GM18519 (cell line): Measurements from ENCODE around the gene ZNF677.
"Not testable (repeated sequence)": the region's sequence is repeated elsewhere in the genome, so short reads cannot be mapped to it uniquely, and the experiment has no call there.

Source experiments
- ATAC-seq: cut with Tn5 transposase; IDR thresholded peaks from one replicate; pipeline ENCODE4 v1.9.1; 2021; ENCODE audit warnings: mild to moderate bottlenecking, moderate library complexity; ENCODE audit not compliant: unreplicated experiment, low FRiP score

ZNF677 gene

DNA sequence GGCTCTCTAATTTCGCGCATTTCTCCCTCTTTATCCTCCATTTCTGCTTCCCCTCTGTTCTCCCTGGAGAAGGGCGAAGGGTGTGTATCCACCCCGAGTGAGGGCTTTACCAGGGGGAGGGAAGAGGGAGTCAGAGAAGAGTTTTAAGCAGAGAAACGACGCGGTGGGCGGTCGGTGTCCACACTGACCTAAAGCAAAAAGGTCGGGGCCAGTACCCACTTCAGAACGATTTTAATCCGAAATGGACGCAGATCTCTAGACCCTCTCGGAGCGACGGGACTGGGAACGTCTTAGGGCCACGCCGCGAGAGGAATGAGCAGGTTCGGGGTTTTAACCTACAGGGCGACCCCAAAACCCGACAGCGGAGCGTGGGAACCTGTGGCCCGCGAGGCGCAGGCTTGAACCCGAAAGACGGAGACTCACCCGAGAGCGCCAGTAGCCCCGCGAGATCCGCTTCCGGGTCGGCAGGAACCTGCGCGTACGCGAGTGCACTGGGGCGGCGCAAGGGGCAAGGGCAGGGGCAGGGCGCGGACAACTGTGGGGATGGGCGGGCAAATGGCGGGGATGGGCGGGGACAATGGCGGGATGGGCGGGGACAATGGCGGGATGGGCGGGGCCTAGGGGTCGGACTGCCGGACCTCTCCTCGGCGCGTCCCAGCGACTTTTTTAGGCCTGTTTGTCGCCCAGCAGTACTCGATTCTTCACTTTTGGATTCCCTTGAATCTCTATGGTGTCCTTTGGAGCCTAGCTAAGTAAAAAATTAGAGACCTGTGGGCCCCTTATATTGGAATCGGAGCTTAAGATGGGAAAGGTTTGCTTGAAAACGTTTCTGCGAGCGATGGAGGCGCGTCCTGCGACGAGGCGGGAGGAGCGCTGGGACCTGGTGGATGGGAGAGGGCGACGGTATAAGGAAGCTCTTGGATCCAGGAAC, at the start of gene ZNF677:
Gene ZNF677 (minus strand): TSS at position 463 of the 931 bp plus-strand sequence. CDS start 3,323 bp downstream, outside the sequence.
- ATAC-seq, result no peak

DNA sequence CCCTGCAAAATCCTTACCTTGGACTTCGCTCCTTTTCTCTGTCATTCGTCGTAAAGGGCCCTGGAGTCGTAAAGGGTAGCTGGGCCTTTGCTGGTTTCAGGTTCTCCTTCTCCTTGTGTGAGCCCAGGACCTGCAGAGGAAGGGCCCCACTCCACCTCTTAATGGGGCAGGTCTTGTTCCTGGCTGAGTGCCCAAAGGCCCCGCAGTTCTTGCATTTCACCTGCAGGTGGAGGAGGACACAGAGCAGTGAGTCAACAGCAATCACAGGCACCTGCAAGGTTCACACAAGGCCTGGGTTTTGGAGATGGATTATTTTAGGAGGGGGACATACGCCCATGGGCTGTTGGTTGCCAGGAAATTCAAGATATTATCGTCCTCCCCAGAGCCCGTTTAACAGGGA, 46.7 kb upstream of the ZNF677 start:
- ATAC-seq, result not testable (repeated sequence)

DNA sequence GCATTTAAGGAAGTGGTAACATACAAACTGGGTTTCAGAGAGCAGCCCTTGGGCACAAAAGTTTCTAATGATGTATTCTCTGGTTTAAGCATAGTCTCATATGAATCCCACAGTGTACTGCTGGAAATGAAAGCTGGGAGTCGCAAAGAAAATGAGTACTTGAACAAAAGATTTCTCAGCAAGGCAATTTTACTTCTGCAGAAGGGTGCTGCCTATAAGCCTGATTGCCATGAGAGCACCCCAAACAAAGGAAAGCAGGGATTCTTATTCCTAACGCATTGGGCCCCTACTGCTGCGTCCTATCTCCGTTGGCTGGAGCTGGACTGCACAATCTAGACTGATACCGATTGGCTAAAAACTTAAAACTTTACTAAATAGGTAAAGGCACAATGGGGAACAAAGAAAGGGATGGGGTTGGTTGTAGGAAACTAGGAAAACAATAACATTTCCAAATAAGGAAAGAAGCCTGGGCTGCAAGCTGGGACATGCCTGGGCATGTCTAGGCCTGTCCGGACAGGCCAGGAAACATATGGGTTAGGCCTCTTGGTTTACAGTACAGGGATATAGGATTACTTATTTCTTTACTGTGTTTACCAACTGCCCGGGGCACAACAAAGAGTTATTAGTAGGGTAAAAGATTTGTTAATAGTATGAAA, 40.2 kb upstream of the ZNF677 start:
- ATAC-seq, result no peak

DNA sequence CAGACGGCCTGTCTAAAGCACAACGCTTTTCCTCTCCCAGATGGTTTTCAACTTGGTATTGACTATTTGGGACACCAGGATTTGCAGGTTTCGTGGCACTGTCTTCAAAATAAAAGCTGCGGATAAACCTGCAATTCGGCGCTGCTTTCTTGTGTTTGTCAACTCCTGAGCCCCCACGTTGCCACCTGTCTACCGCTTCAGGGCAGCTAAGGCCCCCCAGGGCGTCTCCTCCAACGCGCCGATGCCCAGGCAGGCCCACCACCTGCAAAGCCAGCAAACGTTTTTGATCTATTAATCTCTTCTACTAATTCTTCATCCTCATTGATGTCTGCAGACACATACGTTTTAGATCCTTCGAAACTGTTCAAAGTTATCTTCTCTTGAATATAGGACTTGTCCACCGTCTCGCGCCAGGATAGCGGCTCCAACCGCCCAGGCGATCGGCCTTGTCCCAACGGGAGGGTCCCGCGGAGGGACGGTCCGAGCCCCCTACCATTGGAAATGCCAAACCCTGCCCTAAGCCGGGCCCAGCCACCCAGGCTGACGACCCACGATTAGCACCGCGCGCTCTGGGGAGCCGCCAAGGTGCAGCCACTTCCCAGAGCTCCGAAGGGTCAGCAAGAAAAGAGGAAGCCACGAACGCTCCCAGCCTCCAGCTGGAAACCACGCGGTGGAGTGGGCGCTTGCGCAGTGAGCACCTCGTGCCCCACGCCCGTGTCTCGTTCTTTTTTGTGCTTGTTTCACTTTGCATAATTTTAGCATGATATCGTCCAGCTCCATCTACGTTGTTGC, 36.3 kb upstream of the ZNF677 start:
- ATAC-seq, result no peak

DNA sequence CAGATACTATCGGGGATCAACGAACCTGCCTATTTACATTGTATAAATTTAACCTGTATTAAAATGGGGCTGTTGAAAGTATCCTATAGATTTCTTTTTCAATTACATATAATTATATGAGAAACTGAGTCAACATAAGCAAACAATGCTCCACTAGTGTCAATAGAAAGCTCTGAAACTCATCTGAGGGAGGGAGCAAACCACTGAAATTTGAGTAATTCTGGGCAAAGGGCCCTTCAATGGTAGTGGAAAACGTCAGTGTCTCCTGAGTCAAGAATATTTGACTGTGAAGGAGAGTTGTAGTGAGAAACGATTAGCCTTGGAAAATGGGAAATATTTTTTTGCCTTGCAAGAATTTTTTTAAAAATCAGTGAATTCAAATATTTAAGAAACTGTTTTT, 30.4 kb upstream of the ZNF677 start:
- no peak for ATAC-seq

DNA sequence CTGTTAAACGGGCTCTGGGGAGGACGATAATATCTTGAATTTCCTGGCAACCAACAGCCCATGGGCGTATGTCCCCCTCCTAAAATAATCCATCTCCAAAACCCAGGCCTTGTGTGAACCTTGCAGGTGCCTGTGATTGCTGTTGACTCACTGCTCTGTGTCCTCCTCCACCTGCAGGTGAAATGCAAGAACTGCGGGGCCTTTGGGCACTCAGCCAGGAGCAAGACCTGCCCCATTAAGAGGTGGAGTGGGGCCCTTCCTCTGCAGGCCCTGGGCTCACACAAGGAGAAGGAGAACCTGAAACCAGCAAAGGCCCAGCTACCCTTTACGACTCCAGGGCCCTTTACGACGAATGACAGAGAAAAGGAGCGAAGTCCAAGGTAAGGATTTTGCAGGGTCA, 27.3 kb upstream of the ZNF677 start:
- not testable (repeated sequence) for ATAC-seq

DNA sequence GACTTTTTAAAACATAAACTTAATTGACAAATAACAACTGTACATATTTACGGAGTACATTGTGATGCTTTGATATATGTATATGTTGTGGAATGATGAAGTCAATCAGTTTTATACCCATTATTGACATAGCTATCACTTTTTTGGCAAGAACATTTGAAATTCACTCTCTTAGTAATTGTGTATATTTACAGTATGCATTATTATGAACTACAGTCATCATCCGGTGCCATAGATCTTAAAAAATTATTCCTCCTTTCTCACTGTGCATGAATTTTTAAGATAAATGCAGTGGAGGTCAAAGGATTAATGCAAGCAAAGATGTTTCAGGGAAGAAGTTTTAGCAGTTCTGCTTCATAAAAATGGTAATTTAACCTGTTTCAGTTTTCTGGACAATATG, 20.8 kb upstream of the ZNF677 start:
- no peak for ATAC-seq

DNA sequence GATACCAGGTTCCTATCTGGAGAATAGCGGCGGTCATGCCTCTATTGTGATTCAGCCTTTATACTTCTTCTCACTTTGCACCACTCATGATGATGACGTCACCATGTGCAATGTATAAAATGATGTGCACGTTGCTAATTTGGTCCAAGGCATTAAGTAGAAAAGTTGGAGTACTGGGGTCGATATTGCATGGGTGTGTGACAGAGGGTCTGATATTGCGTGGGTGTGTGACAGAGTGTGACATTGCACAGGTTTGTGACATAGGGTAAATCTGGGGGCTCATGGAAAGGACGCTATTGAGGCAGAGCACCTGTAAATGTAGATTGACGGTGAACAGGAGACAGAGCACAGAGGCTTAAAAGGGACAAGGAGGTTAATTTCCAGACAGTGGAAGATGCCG, 17.4 kb upstream of the ZNF677 start:
- ATAC-seq, result no peak

DNA sequence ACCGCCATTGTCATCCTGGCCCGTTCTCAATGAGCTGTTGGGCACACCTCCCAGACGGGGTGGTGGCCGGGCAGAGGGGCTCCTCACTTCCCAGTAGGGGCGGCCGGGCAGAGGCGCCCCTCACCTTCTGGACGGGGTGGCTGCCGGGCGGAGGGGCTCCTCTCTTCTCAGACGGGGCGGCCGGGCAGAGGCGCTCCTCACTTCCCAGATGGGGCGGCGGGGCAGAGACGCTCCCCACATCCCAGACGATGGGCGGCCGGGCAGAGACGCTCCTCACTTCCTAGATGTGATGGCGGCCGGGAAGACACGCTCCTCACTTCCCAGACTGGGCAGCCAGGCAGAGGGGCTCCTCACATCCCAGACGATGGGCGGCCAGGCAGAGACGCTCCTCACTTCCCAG, 15.2 kb upstream of the ZNF677 start:
- ATAC-seq, result not testable (repeated sequence)

DNA sequence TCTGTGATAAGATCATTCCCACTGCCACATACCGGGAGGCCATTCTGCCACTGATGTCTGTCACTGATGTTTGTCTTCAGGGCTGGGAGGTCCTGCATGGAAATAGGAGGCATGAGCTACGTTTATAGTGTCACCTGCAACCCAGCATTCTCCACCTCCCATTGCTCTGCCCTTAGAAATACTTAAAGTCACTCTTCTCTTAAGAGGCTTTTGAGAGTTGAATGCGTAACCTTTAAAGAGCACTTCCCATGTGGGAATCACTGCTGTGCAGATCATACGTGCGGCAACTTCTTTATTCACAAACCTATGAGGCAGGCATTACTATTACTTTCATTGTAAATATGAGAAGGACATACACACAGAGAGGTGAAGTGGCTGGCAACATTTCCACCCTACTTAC, 12.9 kb upstream of the ZNF677 start, which contains the start of gene VN1R4:
Gene VN1R4 (minus strand): TSS at position 101 of the 400 bp plus-strand sequence. CDS start 58 bp downstream, at position 43.
- ATAC-seq, result not testable (repeated sequence)

DNA sequence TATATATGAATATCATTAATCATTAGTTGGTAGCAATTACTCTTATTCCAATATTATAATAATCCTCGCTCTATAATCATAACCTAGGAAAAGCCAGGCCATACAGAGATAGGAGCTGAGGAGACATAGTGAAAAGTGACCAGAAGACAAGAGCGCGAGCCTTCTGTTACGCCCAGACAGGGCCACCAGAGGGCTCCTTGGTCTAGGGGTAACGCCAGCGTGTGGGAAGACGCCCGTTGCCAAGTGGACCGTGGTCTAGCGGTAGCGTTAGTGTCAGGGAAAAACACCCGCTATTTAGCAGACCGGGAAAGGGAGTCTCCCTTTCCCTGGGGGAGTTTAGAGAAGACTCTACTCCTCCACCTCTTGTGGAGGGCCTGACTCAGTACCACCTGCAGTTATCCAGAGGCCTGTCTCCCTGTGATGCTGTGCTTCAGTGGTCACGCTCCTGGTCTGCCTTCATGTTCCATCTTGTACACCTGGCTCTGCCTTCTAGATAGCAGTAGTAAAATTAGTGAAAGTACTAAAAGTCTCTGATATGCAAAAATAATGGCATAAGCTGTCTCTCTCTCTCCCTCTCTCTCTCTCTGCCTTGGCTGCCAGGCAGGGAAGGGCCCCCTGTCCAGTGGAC, 3.2 kb upstream of the ZNF677 start, which contains the start of gene VN1R2:
Gene VN1R2 (plus strand): TSS at position 578 of the 628 bp plus-strand sequence. CDS start 84 bp downstream, outside the sequence.
- ATAC-seq, result not testable (repeated sequence)

DNA sequence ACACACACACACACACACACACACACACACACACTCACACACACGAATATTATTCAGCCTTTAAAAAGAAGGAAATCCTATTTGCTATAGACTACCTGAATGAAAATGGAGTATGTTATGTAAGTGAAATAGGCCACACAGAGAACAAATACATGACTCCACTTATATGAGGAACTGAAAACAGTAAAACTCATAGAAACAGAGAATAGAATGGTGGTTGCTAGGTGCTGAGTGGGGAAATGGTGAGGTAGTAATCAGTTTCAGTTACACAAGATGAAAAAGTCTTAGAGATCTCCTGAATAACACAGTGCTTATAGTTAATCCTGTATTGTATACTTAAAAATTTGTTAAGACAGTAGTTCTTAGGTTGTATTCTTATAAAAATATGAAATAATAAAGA, 8.2 kb downstream of the ZNF677 start:
- no peak for ATAC-seq

DNA sequence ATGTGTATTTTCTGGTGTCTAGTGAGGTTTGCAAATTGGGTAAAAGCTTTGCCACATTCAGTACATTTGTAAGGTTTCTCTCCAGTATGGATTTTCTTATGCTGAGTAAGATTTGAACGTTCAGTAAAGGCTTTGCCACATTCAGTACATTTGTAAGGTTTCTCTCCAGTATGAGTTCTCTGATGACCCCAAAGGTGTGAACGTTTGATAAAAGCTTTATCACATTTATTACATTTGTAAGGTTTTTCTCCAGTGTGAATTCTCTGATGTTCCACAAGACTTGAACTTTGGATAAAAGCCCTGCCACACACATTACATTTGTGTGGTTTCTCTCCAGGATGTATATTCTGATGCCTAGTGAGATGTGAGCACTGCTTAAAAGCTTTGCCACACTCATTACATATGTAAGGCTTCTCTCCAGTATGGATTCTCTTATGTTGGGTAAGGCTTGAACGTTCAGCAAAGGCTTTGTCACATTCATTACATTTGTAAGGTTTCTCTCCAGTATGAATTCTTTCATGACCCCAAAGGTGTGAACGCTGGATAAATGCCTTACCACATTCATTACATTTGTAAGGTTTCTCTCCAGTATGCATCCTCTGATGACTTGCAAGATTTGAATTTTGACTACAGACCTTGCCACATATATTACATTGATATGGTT, 17.4 kb downstream of the ZNF677 start:
- no peak for ATAC-seq

DNA sequence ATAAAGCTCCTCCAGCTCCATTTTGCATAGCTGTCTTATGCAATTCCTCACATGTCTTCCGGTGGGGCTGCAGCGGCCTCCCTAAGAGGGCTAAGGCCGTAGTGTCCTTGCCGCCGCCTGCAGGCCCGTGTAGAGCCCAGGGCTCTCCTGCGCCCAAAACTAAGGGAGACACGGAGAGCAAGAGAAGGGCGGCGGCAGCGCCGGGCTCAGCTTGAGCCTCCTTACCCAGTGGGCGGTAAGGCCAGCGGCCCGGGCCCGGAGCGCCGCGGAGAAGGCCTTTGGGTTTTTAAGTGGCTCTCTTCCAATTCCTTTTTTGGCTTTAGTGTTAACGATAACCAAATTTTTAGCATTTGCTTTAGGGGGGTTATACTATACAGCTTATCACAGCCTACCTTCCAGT, 30.1 kb downstream of the ZNF677 start:
- no peak for ATAC-seq

DNA sequence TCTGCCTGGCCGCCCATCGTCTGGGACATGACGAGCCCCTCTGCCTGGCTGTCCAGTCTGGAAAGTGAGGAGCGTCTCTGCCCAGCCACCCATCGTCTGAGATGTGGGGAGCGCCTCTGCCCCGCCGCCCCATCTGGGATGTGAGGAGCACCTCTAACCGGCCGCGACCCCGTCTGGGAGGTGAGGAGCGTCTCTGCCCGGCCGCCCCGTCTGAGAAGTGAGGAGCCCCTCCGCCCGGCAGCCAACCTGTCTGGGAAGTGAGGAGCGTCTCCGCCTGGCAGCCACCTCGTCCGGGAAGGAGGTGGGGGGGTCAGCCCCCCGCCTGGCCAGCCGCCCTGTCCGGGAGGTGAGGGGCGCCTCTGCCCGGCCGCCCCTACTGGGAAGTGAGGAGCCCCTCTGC, 32.0 kb downstream of the ZNF677 start:
- not testable (repeated sequence) for ATAC-seq

DNA sequence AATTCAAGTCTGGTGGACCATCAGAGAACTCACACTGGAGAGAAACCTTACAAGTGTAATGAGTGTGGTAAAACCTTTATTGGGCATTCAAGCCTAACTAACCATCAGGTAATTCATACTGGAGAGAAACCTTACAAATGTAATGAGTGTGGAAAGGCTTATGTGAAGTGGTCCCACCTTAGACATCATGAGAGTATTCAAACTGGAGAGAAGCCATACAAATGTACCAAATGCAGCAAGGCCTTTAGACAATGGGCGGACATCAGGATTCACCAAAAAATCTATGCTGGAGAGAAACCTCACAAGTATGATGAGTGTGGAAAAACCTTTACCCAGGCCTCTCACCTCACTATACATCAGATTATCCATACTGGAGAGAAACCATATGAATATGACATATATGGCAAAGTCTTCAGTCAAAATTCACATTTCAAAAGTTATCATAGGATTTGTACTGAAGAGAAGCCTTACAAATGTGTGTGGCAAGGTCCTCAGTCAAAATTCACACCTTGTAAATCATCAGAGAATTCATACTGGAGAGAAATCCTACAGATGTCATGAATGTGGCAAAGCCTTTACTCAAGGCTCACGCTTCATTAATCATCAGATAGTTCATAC, 41.9 kb downstream of the ZNF677 start:
- no peak for ATAC-seq

DNA sequence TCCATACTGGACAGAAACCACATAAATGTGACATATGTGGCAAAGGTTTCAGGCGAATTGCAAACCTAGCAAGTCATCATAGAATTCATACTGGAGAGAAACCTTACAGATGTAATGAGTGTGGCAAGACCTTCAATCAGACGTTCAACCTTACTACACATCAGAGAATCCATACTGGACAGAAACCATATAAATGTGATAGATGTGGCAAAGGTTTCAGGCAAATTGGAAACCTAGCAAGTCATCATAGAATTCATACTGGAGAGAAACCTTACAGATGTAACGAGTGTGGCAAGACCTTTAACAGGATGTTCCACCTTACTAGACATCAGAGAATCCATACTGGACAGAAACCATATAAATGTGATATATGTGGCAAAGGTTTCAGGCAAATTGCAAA, 43.1 kb downstream of the ZNF677 start:
- not testable (repeated sequence) for ATAC-seq

DNA sequence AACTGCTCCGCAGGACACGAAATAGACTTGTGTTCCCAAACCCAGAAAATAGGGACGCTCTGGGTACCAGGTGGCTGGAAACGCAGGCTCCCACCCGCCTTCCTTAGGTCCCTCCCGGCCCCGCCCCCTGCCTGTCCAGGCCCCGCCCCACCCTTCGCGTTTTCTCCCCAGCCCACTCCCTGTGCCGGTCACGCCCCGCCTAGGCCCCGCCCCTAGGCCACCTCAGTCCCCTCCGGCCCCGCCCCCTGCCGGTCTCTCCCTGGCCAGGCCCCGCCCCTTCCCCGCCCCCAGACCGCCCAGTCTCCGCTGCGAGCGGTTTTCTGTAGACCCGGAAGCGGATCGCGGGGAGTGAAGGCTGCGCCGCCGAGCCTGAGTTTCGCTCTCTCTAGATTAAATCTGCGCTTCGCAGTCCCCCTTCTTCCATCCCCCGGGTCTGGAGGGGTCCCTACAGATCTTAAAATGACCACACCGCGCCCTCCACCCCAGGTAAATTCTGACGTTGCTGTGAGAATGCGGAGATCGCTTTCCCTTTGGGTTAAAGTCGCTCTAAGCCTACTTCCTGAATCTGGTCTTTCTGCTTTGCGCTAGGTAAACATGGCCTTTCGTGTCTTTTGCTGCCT, 57.8 kb downstream of the ZNF677 start:
- ATAC-seq, result no peak
